ENCODE measurements around the gene POLR3E.

- TF ChIP-seq POLR2AphosphoS5 (IDR thresholded peaks at IDR 0.05; ENCODE audit: low read depth, low read length): no peak
- TF ChIP-seq POLR2A (IDR thresholded peaks at IDR 0.05; ENCODE audit: low read depth, low read length): no peak
- no peak for TF ChIP-seq TAF1 (IDR thresholded peaks at IDR 0.05; ENCODE audit: borderline replicate concordance, low read depth, low read length)
Observed at GRCh38 chr16:22266546-22266945, 30.7 kb upstream of the POLR3E start.

Measured in GM12892 (cell line).